Gastroesophageal sphincter (tissue), 3 donors: Measurements from ENCODE around the gene SETD4.

Source experiments
- EP300 ChIP-seq: sonication (generic); formaldehyde crosslinking; IDR thresholded peaks from one replicate; pipeline ENCODE4 v1.6.1; 2017; ENCODE audit warnings: antibody characterized with exemption, mild to moderate bottlenecking
- POLR2A ChIP-seq, 2 donors: fragments of 450-650 bp; IDR thresholded peaks; one replicate each; pipeline ENCODE4 v1.6.1; 2017; ENCODE audit warnings: antibody characterized with exemption in 2 of 2, mild to moderate bottlenecking in 2 of 2, moderate library complexity in 1 of 2
- POLR2AphosphoS5 ChIP-seq: sonication (generic); formaldehyde crosslinking; IDR thresholded peaks from one replicate; pipeline ENCODE4 v1.6.1; 2017; ENCODE audit warnings: antibody characterized with exemption
- TF ChIP-seq, protein P1 (sequence below), 4 experiments: fragments of 200-600 bp in 2 of 4; fragments of 450-650 bp in 2 of 4; sonication (generic) in 1 of 4; IDR thresholded peaks; one replicate each; pipeline ENCODE4 v1.5.1; 2017 to 2019; ENCODE audit warnings: antibody characterized with exemption in 4 of 4, mild to moderate bottlenecking in 2 of 4, moderate library complexity in 2 of 4

DNA sequence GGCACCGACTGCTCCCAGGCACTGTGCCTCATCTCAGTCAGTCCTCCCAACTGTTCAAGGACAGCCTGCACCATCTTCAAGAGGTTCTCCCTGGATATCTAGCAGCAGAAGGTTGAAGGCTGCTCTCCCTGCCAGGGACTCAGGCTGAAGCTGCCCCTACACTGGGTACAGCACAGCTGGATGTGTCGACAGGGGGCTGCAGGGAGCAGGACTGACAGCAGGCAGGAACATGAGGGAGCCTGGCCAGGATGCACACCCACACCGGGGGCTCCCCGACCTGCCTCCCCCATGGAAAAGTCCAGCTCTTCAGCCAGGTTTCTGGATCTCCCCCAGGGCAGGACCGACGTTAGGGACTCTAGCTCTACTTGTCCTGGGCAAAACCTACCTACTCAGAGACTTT, 20.5 kb downstream of the SETD4 start:
- TF ChIP-seq, protein P1, sequence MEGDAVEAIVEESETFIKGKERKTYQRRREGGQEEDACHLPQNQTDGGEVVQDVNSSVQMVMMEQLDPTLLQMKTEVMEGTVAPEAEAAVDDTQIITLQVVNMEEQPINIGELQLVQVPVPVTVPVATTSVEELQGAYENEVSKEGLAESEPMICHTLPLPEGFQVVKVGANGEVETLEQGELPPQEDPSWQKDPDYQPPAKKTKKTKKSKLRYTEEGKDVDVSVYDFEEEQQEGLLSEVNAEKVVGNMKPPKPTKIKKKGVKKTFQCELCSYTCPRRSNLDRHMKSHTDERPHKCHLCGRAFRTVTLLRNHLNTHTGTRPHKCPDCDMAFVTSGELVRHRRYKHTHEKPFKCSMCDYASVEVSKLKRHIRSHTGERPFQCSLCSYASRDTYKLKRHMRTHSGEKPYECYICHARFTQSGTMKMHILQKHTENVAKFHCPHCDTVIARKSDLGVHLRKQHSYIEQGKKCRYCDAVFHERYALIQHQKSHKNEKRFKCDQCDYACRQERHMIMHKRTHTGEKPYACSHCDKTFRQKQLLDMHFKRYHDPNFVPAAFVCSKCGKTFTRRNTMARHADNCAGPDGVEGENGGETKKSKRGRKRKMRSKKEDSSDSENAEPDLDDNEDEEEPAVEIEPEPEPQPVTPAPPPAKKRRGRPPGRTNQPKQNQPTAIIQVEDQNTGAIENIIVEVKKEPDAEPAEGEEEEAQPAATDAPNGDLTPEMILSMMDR (IDR thresholded peaks at IDR 0.05), result no peak
- TF ChIP-seq POLR2A (IDR thresholded peaks at IDR 0.05) (no peak), POLR2AphosphoS5 (no peak), EP300 (no peak)
